NCI-H2196 treated with DMSO at 0.1 percent for 48 hours (cell line): ENCODE results near the gene ALPP.
"Not testable (repeated sequence)": the region's sequence is repeated elsewhere in the genome, so short reads cannot be mapped to it uniquely, and the experiment has no call there.

ENCODE experiments used
- DNase-seq: peaks from one replicate; lab custom pipeline; 2025; ENCODE audit not compliant: unreplicated experiment; lab: John Stamatoyannopoulos, UW

ALPP gene

DNA sequence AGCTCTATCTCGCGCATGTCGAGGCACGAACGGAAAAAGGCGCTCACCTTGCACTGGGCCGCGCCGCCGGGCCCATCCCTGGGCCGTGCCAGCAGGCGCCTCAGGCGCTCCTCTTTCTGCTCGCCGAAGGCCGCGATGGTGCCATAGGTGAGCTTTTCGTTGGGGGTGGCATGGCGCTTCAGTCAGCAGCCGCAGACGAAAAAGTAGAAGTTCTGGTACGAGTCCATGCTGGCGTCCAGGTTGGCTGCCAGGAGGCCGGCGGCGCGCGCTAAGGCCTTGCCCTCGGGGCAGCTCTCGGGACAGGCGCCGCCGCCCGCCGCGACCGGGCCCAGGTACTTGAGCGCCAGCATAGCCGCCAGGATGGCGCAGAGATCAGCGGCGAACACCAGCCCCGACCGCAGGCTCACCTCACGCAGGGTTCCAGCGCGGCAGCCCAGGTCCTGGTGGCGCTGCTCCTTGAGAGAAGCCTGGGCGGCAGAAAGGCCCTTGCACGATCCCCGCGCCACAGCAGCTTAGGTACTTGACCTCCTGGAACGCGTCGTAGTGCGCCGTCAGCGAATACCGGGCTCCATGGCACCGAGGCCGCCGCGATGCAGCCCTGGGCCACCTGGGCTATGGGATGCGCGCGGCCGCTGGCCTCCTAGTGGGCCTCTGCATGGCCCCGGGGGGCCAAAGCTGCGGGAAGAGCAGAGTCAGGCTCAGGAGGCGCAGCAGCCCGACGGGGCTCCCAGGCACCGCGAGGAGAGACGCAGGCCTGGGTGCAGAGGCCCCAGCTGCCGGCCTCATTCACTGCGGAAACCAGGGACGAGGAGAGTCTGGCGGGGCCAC, 40.9 kb downstream of the ALPP start:
- no peak for DNase-seq

GRCh38 chr2:232420073-232420454, 41.5 kb downstream of the ALPP start:
- DNase-seq, result no peak

- DNase-seq, result no peak
Observed at GRCh38 chr2:232420463-232421188, 42.1 kb downstream of the ALPP start.

- no peak for DNase-seq
Observed at GRCh38 chr2:232421189-232421785, 42.7 kb downstream of the ALPP start.

DNA sequence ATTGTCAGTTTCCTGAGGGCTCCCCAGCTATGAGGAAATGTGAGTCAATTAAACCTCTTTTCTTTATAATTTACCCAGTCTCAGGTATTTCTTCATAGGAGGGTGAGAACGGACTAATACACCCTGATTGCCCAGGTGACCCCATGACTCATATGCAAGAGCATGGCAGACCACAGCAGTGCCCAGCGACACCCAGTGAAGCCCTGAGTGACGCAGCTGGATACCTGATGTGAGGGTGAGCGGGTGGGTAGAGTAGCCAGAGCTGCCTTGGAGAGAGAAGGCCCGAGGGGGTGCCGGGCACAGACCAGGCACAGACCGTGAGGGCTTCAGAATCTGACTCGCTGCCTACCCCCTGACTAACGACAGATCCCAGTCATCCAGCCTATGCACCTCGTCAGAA, 43.5 kb downstream of the ALPP start:
- DNase-seq, result no peak

DNA sequence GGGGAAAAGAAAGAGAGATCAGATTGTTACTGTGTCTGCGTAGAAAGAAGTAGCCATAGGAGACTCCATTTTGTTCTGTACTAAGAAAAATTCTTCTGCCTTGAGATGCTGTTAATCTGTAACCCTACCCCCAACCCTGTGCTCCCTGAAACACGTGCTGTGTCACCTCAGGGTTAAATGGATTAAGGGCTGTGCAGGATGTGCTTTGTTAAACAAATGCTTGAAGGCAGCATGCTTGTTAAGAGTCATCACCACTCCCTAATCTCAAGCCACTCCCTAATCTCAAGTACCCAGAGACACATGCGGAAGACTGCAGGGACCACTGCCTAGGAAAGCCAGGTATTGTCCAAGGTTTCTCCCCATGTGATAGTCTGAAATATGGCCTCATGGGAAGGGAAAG, 44.4 kb downstream of the ALPP start:
- DNase-seq, result not testable (repeated sequence)

- DNase-seq, result not testable (repeated sequence)
Observed at GRCh38 chr2:232423407-232423806, 44.9 kb downstream of the ALPP start.

DNA sequence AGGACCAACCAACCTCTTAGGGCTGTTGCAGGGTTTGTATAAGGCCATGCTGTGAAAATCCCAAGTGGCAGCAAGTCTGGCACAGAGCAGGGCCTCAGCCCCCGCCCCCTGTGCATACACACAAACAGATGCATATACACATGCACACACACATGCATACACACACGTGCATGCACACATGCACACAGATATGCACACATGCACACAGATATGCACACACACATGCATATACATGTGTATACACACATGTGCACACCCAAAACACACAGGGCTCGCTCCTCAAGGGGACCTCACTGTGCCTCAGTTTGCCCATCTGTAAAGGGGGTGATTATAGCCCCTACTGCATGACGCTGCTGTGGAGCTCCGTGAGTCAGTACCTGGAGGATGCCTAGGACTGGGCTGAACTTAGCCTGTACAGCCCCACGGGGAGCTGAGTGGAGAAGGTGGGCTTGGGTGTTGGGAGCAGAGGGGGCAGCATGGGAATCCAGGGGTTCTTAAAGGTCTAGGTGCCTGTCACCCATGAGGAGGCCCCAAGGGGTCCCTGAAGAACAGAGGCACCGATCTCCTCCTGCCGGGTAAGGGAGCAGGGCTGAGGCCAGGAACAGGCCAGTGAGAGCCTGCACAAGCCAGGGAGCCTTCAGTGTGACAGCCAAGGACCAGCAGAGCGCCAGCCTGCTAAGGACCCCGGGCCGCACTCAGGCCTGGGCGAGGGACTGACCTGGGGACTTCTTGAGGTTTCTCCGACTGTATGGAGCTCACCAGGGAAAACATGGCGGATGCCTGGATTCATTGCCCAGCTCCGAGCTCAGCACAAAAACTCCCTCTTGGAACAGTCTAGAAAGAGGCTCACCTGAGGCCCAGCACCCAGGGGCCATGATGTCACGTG, 53.4 kb downstream of the ALPP start:
- DNase-seq, result no peak
